ENCODE measurements around the gene ACSF2. TPM values are rescaled to one million over a fixed set of nuclear protein-coding genes. Genes with fewer than 3 reads are reported as not detected.

ACSF2 gene
- total RNA-seq, 1 experiment from 2014 or later, result 11.1 TPM

- DNase-seq (ENCODE audit: low read depth), result no peak
Measured at GRCh38 chr17:50498021-50498874, 72.2 kb downstream of the ACSF2 start.

GRCh38 chr17:50499270-50499669 lies 73.3 kb downstream of the ACSF2 start:
- DNase-seq (ENCODE audit: low read depth), result no peak

- no peak for DNase-seq (ENCODE audit: low read depth)
Measured at GRCh38 chr17:50499721-50500120, 73.7 kb downstream of the ACSF2 start.

- DNase-seq (ENCODE audit: low read depth), result no peak
Measured at GRCh38 chr17:50501054-50501453, 75.0 kb downstream of the ACSF2 start.

GRCh38 chr17:50502301-50502990 lies 76.4 kb downstream of the ACSF2 start:
- DNase-seq (ENCODE audit: low read depth), result no peak

GRCh38 chr17:50505591-50506130 lies 79.6 kb downstream of the ACSF2 start:
- DNase-seq (ENCODE audit: low read depth), result no peak

- no peak for DNase-seq (ENCODE audit: low read depth)
Measured at GRCh38 chr17:50506298-50506697, 80.3 kb downstream of the ACSF2 start.

GRCh38 chr17:50507871-50508572 lies 82.0 kb downstream of the ACSF2 start, which contains the start of gene MYCBPAP:
MYCBPAP (plus strand) TSS chr17:50508439; CDS start chr17:50508675, 236 bp downstream.
- DNase-seq (ENCODE audit: low read depth), result no peak

- DNase-seq (ENCODE audit: low read depth), result no peak
Measured at GRCh38 chr17:50508573-50509460, 82.8 kb downstream of the ACSF2 start.

- DNase-seq (ENCODE audit: low read depth), result no peak
Measured at GRCh38 chr17:50511058-50511457, 85.0 kb downstream of the ACSF2 start.

- DNase-seq (ENCODE audit: low read depth), result no peak
Measured at GRCh38 chr17:50513495-50513894, 87.5 kb downstream of the ACSF2 start.

- DNase-seq (ENCODE audit: low read depth), result no peak
Measured at GRCh38 chr17:50514388-50514787, 88.4 kb downstream of the ACSF2 start.

- DNase-seq (ENCODE audit: low read depth), result no peak
Measured at GRCh38 chr17:50514936-50515702, 89.1 kb downstream of the ACSF2 start.

- peak; percentile 23 for DNase-seq (ENCODE audit: low read depth)
Measured at GRCh38 chr17:50517011-50517410, 91.0 kb downstream of the ACSF2 start.

- no peak for DNase-seq (ENCODE audit: low read depth)
Measured at GRCh38 chr17:50517504-50518383, 91.7 kb downstream of the ACSF2 start.

GRCh38 chr17:50518384-50519023 lies 92.5 kb downstream of the ACSF2 start:
- no peak for DNase-seq (ENCODE audit: low read depth)

GRCh38 chr17:50519141-50519834 lies 93.3 kb downstream of the ACSF2 start:
- peak; percentile 73 for DNase-seq (ENCODE audit: low read depth)

- no peak for DNase-seq (ENCODE audit: low read depth)
Measured at GRCh38 chr17:50520483-50520882, 94.5 kb downstream of the ACSF2 start.

All from HT1080 (cell line).